Parathyroid adenoma (tissue), 2 donors: Measurements from ENCODE around the gene PDGFB.

ENCODE experiments used
- H2AFZ ChIP-seq: fragments of 300-600 bp; sonication (generic); one replicate; pipeline ENCODE4 v1.7.0; 2017; ENCODE audit warnings: antibody characterized with exemption, mild to moderate bottlenecking
- H3K27ac ChIP-seq: fragments of 300-600 bp; sonication (generic); one replicate; pipeline ENCODE4 v1.7.0; 2017
- H3K27me3 ChIP-seq: fragments of 300-600 bp; sonication (generic); one replicate; pipeline ENCODE4 v1.7.0; 2017; ENCODE audit warnings: low read length; ENCODE audit not compliant: control insufficient read depth, insufficient read depth
- H3K36me3 ChIP-seq: fragments of 300-600 bp; sonication (generic); one replicate; pipeline ENCODE4 v1.7.0; 2017; ENCODE audit warnings: low read length; ENCODE audit not compliant: control insufficient read depth, insufficient read depth
- H3K4me1 ChIP-seq: fragments of 300-600 bp; sonication (generic); one replicate; pipeline ENCODE4 v1.7.0; 2017; ENCODE audit warnings: control low read depth
- H3K4me2 ChIP-seq: fragments of 300-600 bp; sonication (generic); one replicate; pipeline ENCODE4 v1.7.0; 2017; ENCODE audit warnings: low read length
- H3K4me3 ChIP-seq: fragments of 300-600 bp; sonication (generic); one replicate; pipeline ENCODE4 v1.7.0; 2017; ENCODE audit warnings: low read depth, low read length
- H3K79me2 ChIP-seq: fragments of 300-600 bp; sonication (generic); one replicate; pipeline ENCODE4 v1.7.0; 2017; ENCODE audit warnings: control low read depth
- H3K9ac ChIP-seq: fragments of 300-600 bp; sonication (generic); one replicate; pipeline ENCODE4 v1.7.0; 2017; ENCODE audit warnings: mild to moderate bottlenecking
- H3K9me3 ChIP-seq: fragments of 300-600 bp; sonication (generic); one replicate; pipeline ENCODE4 v1.7.0; 2017; ENCODE audit warnings: low read length; ENCODE audit not compliant: control insufficient read depth
- TF ChIP-seq, protein P1 (sequence below): fragments of 300-600 bp; sonication (generic); IDR thresholded peaks from one replicate; pipeline ENCODE4 v1.7.0; 2017; ENCODE audit warnings: antibody characterized with exemption, mild to moderate bottlenecking
- donor health status: primary hyperparathyroidism.

Gene PDGFB

GRCh38 chr22:39226353-39226752 lies 18.4 kb downstream of the PDGFB start:
- H3K36me3 ChIP-seq, result peaks cover 2% of the 10 kb centered on the region
- H3K9ac ChIP-seq, result no peak overlapping the region
- H3K9me3 ChIP-seq, result no peaks in the 10 kb centered on the region
- no peaks in the 10 kb centered on the region for H3K4me1 ChIP-seq
- H2AFZ ChIP-seq, result no peak overlapping the region
- no peaks in the 10 kb centered on the region for H3K79me2 ChIP-seq
- no peaks in the 10 kb centered on the region for H3K27me3 ChIP-seq
- H3K4me3 ChIP-seq, result no peak overlapping the region
- H3K4me2 ChIP-seq, result no peak overlapping the region
- H3K27ac ChIP-seq, result no peak overlapping the region
- TF ChIP-seq, protein P1, sequence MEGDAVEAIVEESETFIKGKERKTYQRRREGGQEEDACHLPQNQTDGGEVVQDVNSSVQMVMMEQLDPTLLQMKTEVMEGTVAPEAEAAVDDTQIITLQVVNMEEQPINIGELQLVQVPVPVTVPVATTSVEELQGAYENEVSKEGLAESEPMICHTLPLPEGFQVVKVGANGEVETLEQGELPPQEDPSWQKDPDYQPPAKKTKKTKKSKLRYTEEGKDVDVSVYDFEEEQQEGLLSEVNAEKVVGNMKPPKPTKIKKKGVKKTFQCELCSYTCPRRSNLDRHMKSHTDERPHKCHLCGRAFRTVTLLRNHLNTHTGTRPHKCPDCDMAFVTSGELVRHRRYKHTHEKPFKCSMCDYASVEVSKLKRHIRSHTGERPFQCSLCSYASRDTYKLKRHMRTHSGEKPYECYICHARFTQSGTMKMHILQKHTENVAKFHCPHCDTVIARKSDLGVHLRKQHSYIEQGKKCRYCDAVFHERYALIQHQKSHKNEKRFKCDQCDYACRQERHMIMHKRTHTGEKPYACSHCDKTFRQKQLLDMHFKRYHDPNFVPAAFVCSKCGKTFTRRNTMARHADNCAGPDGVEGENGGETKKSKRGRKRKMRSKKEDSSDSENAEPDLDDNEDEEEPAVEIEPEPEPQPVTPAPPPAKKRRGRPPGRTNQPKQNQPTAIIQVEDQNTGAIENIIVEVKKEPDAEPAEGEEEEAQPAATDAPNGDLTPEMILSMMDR, result no peak

GRCh38 chr22:39225591-39225990 lies 19.2 kb downstream of the PDGFB start:
- H3K27ac ChIP-seq, result no peak overlapping the region
- H3K36me3 ChIP-seq, result peaks cover 2% of the 10 kb centered on the region
- H3K79me2 ChIP-seq, result no peaks in the 10 kb centered on the region
- H3K9me3 ChIP-seq, result no peaks in the 10 kb centered on the region
- H3K27me3 ChIP-seq, result no peaks in the 10 kb centered on the region
- no peak overlapping the region for H2AFZ ChIP-seq
- no peak overlapping the region for H3K4me3 ChIP-seq
- no peak overlapping the region for H3K4me2 ChIP-seq
- no peak overlapping the region for H3K9ac ChIP-seq
- TF ChIP-seq, protein P1, result no peak
- H3K4me1 ChIP-seq, result no peaks in the 10 kb centered on the region

DNA sequence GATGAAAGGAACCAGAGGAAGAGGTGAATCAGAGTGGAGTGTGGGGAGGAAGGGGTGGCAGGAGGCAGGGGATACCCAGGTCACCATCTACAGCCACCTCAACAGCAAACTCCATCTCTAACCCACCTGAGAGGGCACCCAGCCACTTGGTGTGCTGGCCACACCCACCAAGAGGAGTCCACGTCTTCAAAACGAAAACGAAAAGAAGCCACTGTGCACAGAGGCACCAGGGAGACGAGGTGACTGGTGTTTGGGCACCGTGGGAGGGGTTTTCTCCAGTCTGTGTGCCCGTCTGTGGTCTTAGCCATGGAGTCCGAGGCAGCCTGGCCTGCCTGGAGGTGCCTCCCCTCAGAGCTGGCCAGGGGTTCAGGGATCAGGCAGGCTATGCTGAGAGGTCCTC lies 20.2 kb downstream of the PDGFB start:
- no peak overlapping the region for H3K27ac ChIP-seq
- no peaks in the 10 kb centered on the region for H3K79me2 ChIP-seq
- no peaks in the 10 kb centered on the region for H3K9me3 ChIP-seq
- H3K4me2 ChIP-seq, result no peak overlapping the region
- H2AFZ ChIP-seq, result no peak overlapping the region
- peaks cover 2% of the 10 kb centered on the region for H3K36me3 ChIP-seq
- no peak overlapping the region for H3K9ac ChIP-seq
- H3K4me3 ChIP-seq, result no peak overlapping the region
- no peaks in the 10 kb centered on the region for H3K27me3 ChIP-seq
- TF ChIP-seq, protein P1, result no peak
- H3K4me1 ChIP-seq, result no peaks in the 10 kb centered on the region

DNA sequence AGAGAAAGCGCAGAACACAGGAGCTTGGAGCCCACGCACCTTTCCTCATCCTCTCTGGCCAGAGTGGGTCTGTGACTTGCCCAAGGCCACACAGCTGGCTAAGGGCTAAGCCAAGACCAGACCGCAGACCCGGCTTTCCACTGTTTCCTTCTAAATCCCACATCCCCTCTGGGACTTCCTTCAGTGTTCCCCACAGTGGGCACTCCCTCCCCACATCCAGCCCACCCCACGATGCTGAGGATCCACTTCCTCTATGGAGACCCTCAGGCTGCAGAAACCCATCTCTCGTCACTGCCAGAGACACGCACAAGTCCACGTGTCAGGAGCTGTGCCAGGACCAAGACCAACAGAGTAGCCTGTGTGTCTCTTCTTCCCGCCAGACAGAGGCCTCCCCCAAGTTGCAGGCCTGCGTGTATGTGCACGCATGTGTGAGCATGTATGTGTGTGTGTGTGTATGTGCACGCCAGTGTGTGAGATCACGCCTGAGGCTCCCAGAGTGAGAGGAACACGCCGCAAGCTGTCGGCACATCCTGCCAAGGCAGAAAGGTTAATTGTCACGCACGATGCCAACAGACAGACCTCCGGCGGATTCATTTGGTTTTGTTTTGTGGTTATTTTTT lies 21.6 kb downstream of the PDGFB start:
- TF ChIP-seq, protein P1, result no peak
- peaks cover 2% of the 10 kb centered on the region for H3K36me3 ChIP-seq
- H3K27ac ChIP-seq, result no peak overlapping the region

DNA sequence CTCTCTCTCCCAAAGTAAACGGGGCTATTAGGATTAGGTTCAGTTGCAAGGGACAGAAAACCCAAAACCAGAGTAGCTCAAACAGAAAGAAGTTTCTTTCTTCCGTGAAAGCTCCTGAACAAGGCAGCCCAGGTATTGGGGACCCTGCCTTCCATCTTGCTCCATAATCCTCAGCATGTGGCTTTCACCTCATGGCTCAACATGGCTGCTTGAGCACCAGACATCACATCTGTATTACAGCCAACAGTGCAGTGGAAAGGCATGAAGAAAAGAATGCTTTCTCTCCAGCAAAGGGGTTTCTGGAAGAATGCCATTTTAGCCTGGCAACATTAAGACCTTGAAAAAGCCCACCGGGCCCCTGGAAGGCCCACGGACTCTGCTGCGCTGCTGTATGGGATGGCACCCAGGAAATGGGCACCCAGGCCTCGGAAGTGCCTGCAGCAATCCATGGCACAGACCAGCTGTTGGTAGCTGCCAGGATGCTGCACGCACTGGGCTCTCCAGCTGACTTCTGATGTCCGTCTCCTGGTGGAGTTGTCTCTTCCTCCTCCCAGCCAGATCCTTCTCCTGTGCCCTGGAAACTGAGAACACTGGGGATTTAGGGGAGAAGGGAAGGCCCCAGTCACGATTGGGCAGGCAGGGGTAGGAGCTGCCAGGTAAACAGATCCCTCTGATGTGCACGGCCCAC lies 22.6 kb downstream of the PDGFB start:
- no peak overlapping the region for H2AFZ ChIP-seq
- peaks cover 2% of the 10 kb centered on the region for H3K36me3 ChIP-seq
- no peak overlapping the region for H3K4me3 ChIP-seq
- no peaks in the 10 kb centered on the region for H3K4me1 ChIP-seq
- no peak overlapping the region for H3K4me2 ChIP-seq
- TF ChIP-seq, protein P1, result no peak
- H3K9ac ChIP-seq, result no peak overlapping the region
- H3K9me3 ChIP-seq, result no peaks in the 10 kb centered on the region
- H3K27me3 ChIP-seq, result no peaks in the 10 kb centered on the region
- H3K79me2 ChIP-seq, result no peaks in the 10 kb centered on the region
- H3K27ac ChIP-seq, result no peak overlapping the region

More for the DNA sequence above, 21.6 kb downstream of the PDGFB start:
- Histone ChIP-seq H3K9me3 (no peaks in the 10 kb centered on the region), H3K4me1 (no peaks in the 10 kb centered on the region), H3K4me2 (no peak overlapping the region), H3K4me3 (no peak overlapping the region), H2AFZ (no peak overlapping the region), H3K9ac (no peak overlapping the region), H3K27me3 (no peaks in the 10 kb centered on the region), H3K79me2 (no peaks in the 10 kb centered on the region)
